ENCODE results near the gene PCID2. TPM values are rescaled to one million over a fixed set of nuclear protein-coding genes. Genes with fewer than 3 reads are reported as not detected.
"Not testable (repeated sequence)": the region's sequence is repeated elsewhere in the genome, so short reads cannot be mapped to it uniquely, and the experiment has no call there.

PCID2 gene
- total and polyA plus RNA-seq, 2 experiments from 2014 or later: 52.4 to 57.6 TPM

- H3K9me3 ChIP-seq (ENCODE audit: low read depth): no peaks in the 10 kb centered on the region
- no peak overlapping the region for H3K27ac ChIP-seq
- no peak overlapping the region for H3K4me3 ChIP-seq
- no peaks in the 10 kb centered on the region for H3K4me1 ChIP-seq (ENCODE audit: low read depth)
- no peak for TF ChIP-seq CTCF (IDR thresholded peaks at IDR 0.05; ENCODE audit: low read depth, low read length)
- peaks cover 8% of the 10 kb centered on the region for H3K27me3 ChIP-seq
- DNase-seq (ENCODE audit: low read depth in 1 of 2, low spot score in 1 of 2): no peak
- H3K36me3 ChIP-seq: no peaks in the 10 kb centered on the region
Observed at GRCh38 chr13:113162783-113163685, 45.4 kb downstream of the PCID2 start.

- not testable (repeated sequence) for H3K36me3 ChIP-seq; H3K9me3 ChIP-seq (ENCODE audit: low read depth); DNase-seq (ENCODE audit: low read depth in 1 of 2, low spot score in 1 of 2); H3K4me1 ChIP-seq (ENCODE audit: low read depth); H3K27me3 ChIP-seq; H3K4me3 ChIP-seq; H3K27ac ChIP-seq
Observed at GRCh38 chr13:113161975-113162374, 46.5 kb downstream of the PCID2 start.

- no peak for TF ChIP-seq CTCF (IDR thresholded peaks at IDR 0.05; ENCODE audit: low read depth, low read length)
Observed at GRCh38 chr13:113161433-113161832, 47.0 kb downstream of the PCID2 start.

GRCh38 chr13:113160983-113161382 is 47.5 kb downstream of the PCID2 start:
- TF ChIP-seq CTCF (IDR thresholded peaks at IDR 0.05; ENCODE audit: low read depth, low read length): no peak
- Histone ChIP-seq H3K4me1 (ENCODE audit: low read depth) (no peaks in the 10 kb centered on the region), H3K27me3 (peaks cover 8% of the 10 kb centered on the region), H3K36me3 (no peaks in the 10 kb centered on the region), H3K9me3 (ENCODE audit: low read depth) (no peaks in the 10 kb centered on the region), H3K4me3 (no peak overlapping the region), H3K27ac (no peak overlapping the region)
- DNase-seq (ENCODE audit: low read depth in 1 of 2, low spot score in 1 of 2): no peak

More at GRCh38 chr13:113161433-113161832, 47.0 kb downstream of the PCID2 start:
- Histone ChIP-seq H3K27ac (no peak overlapping the region), H3K9me3 (ENCODE audit: low read depth) (no peaks in the 10 kb centered on the region), H3K4me1 (ENCODE audit: low read depth) (no peaks in the 10 kb centered on the region), H3K36me3 (no peaks in the 10 kb centered on the region), H3K27me3 (peaks cover 8% of the 10 kb centered on the region), H3K4me3 (no peak overlapping the region)
- DNase-seq (ENCODE audit: low read depth in 1 of 2, low spot score in 1 of 2): no peak

GRCh38 chr13:113159701-113160100 is 48.8 kb downstream of the PCID2 start:
- Histone ChIP-seq H3K4me1 (ENCODE audit: low read depth) (no peaks in the 10 kb centered on the region), H3K27me3 (peaks cover 8% of the 10 kb centered on the region), H3K9me3 (ENCODE audit: low read depth) (no peaks in the 10 kb centered on the region), H3K4me3 (no peak overlapping the region), H3K27ac (no peak overlapping the region), H3K36me3 (no peaks in the 10 kb centered on the region)
- DNase-seq (ENCODE audit: low read depth in 1 of 2, low spot score in 1 of 2): no peak
- TF ChIP-seq CTCF (IDR thresholded peaks at IDR 0.05; ENCODE audit: low read depth, low read length): no peak

- Histone ChIP-seq H3K36me3 (no peaks in the 10 kb centered on the region), H3K27me3 (peaks cover 8% of the 10 kb centered on the region), H3K4me1 (ENCODE audit: low read depth) (no peaks in the 10 kb centered on the region), H3K27ac (no peak overlapping the region), H3K4me3 (no peak overlapping the region), H3K9me3 (ENCODE audit: low read depth) (no peaks in the 10 kb centered on the region)
- DNase-seq (ENCODE audit: low read depth in 1 of 2, low spot score in 1 of 2): no peak
- TF ChIP-seq CTCF (IDR thresholded peaks at IDR 0.05; ENCODE audit: low read depth, low read length): no peak
Observed at GRCh38 chr13:113158946-113159345, 49.5 kb downstream of the PCID2 start.

All from cardiac muscle cell (in vitro differentiated cells and primary cell).